Esophagus (tissue), 2 donors: ENCODE measurements around the gene NFKB1. TPM values are rescaled to one million over a fixed set of nuclear protein-coding genes. Genes with fewer than 3 reads are reported as not detected.

Experiments used
- H3K27ac ChIP-seq, 2 donors: one replicate each; pipeline ENCODE4 v1.5.1; 2013; ENCODE audit warnings: low read depth in 2 of 2, mild to moderate bottlenecking in 2 of 2, inconsistent platforms in 1 of 2, low read length in 1 of 2, moderate library complexity in 1 of 2
- H3K27me3 ChIP-seq, 2 donors: one replicate each; pipeline ENCODE4 v1.6.1; 2013; ENCODE audit warnings: low read length in 2 of 2, control low read depth in 1 of 2, mild to moderate bottlenecking in 1 of 2; ENCODE audit not compliant: insufficient read depth in 2 of 2, control insufficient read depth in 1 of 2
- H3K36me3 ChIP-seq, 2 donors: one replicate each; pipeline ENCODE4 v1.6.1; 2013; ENCODE audit warnings: low read length in 1 of 2; ENCODE audit not compliant: control insufficient read depth in 2 of 2, insufficient read depth in 2 of 2
- H3K4me1 ChIP-seq, 2 donors: one replicate each; pipeline ENCODE4 v1.6.1; 2013; ENCODE audit warnings: low read length in 1 of 2; ENCODE audit not compliant: control insufficient read depth in 2 of 2, insufficient read depth in 2 of 2
- H3K4me3 ChIP-seq, 2 donors: one replicate each; pipeline ENCODE4 v1.5.1; 2013; ENCODE audit warnings: low read length in 2 of 2, mild to moderate bottlenecking in 2 of 2, low read depth in 1 of 2, moderate library complexity in 1 of 2
- H3K9me3 ChIP-seq, 2 donors: one replicate each; pipeline ENCODE4 v1.6.1; 2013; ENCODE audit warnings: mild to moderate bottlenecking in 2 of 2, low read depth in 1 of 2, low read length in 1 of 2, moderate library complexity in 1 of 2; ENCODE audit not compliant: control insufficient read depth in 2 of 2, insufficient read depth in 1 of 2
- WGBS, 2 donors: extraction: QIAGEN DNeasy Blood & Tissue Kit; methylation state at CpG; one replicate each; pipeline ENCODE4 v1.1.7; 2013; 5-methylcytosine and 5-hydroxymethylcytosine counted together
- polyA plus RNA-seq, 2 donors: library from polyadenylated mRNA; stranded (reverse); fragments of 200-250 nt; gene quantifications; one replicate each; pipeline ENCODE4 v1.2.3, GENCODE V29; 2013
- donor health status: healthy with polysubstance abuse.
- donor health status: Bipolar disorder and iron deficiency.

The NFKB1 gene
- polyA plus RNA-seq, 2 donors = 6.9 to 16.5 TPM

DNA sequence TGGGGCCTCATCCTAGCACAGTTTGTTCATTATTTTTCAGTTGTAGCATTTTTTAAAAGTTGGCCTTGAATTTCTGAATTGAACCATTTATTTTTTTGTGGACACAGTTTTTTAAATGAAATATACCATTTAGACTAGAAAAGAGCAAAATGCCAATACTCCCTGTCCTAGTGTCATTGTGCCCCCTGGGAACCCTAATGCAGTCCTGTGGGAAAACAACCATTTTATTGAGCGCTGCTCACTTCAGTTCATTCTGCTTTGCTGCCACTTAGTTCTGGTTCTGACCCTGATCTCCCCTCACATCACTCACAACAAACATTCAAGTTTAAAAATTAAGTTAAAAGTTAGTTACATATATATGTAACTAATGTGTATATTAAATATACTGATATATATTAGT is 5.4 kb downstream of the NFKB1 start:
- WGBS, 2 donors = 85 to 97% methylated on average over 1 of the region's 1 CpG
- no peaks in the 10 kb centered on the region for H3K27me3 ChIP-seq
- H3K36me3 ChIP-seq = no peaks in the 10 kb centered on the region
- H3K9me3 ChIP-seq = no peaks in the 10 kb centered on the region
- H3K4me1 ChIP-seq = no peaks in the 10 kb centered on the region
- no peak overlapping the region for H3K27ac ChIP-seq
- H3K4me3 ChIP-seq = no peak overlapping the region

- no peaks in the 10 kb centered on the region for H3K27me3 ChIP-seq
- H3K27ac ChIP-seq = no peak overlapping the region
- no peaks in the 10 kb centered on the region for H3K36me3 ChIP-seq
- no peaks in the 10 kb centered on the region for H3K9me3 ChIP-seq
- 83 to 87% methylated on average over 5 of the region's 5 CpGs for WGBS, 2 donors
- no peak overlapping the region for H3K4me3 ChIP-seq
- no peaks in the 10 kb centered on the region for H3K4me1 ChIP-seq
Observed at GRCh38 chr4:102511830-102512605, 10.9 kb downstream of the NFKB1 start.

GRCh38 chr4:102514298-102514964 is 13.3 kb downstream of the NFKB1 start:
- 81 to 82% methylated on average over 6 of the region's 6 CpGs for WGBS, 2 donors
- H3K27me3 ChIP-seq = no peaks in the 10 kb centered on the region
- H3K27ac ChIP-seq = no peak overlapping the region
- no peak overlapping the region for H3K4me3 ChIP-seq
- no peaks in the 10 kb centered on the region for H3K36me3 ChIP-seq
- no peaks in the 10 kb centered on the region for H3K9me3 ChIP-seq
- H3K4me1 ChIP-seq = peaks cover 0 to 3% of the 10 kb centered on the region in 2 donors

GRCh38 chr4:102517753-102518152 is 16.6 kb downstream of the NFKB1 start:
- Histone ChIP-seq H3K9me3 (no peaks in the 10 kb centered on the region), H3K4me3 (no peak overlapping the region), H3K27ac (no peak overlapping the region), H3K27me3 (no peaks in the 10 kb centered on the region), H3K36me3 (no peaks in the 10 kb centered on the region), H3K4me1 (peaks cover 0 to 3% of the 10 kb centered on the region in 2 donors)

DNA sequence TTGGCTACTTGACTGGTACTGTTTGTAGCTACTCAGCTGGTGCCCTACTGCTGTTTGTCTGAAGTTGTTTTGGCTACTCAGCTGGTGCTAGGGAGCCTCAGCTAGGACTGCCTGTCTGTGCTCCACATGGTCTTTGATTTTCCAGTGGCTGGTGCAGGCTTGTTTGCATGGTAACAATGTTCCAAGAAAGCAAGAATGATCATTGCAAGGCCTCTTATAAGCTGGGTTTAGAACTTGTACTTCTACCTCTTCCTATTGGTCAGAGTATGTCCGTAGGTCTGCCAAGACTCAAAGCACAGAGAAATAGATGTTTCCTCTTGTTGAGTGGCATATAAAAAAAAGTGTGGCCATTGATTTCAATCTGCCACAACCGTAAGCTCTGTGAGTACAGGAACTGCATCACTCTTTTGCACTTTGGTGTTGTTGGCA is 17.6 kb downstream of the NFKB1 start:
- H3K27me3 ChIP-seq = no peaks in the 10 kb centered on the region
- no peak overlapping the region for H3K27ac ChIP-seq
- 70 to 72% methylated on average over 2 of the region's 2 CpGs for whole genome bisulfite sequencing, 2 donors
- H3K4me1 ChIP-seq = peaks cover 0 to 5% of the 10 kb centered on the region in 2 donors
- H3K9me3 ChIP-seq = no peaks in the 10 kb centered on the region
- no peak overlapping the region for H3K4me3 ChIP-seq
- no peaks in the 10 kb centered on the region for H3K36me3 ChIP-seq

DNA sequence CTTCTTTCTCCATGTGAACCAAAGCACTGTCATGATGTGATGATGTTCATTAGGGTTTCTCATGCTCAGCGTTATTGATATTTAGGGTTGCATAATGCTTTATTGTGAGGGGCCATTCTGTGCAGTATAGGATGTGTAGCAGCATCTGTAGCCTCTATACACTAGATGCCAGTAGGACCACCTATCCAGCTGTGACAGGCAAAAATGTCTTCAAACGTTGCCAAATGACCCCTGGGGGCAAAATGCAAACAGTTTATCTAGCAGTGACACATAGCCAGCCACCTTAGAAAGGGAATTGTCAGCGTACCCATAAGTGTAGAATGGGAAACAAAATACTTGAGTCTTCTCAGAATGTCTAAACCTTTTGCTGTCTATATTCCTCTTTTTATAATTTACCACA is 18.8 kb downstream of the NFKB1 start:
- 74 to 78% methylated on average over 3 of the region's 3 CpGs for WGBS, 2 donors
- H3K27me3 ChIP-seq = no peaks in the 10 kb centered on the region
- no peak overlapping the region for H3K4me3 ChIP-seq
- no peaks in the 10 kb centered on the region for H3K9me3 ChIP-seq
- H3K36me3 ChIP-seq = no peaks in the 10 kb centered on the region
- H3K4me1 ChIP-seq = peaks cover 0 to 5% of the 10 kb centered on the region in 2 donors
- no peak overlapping the region for H3K27ac ChIP-seq

DNA sequence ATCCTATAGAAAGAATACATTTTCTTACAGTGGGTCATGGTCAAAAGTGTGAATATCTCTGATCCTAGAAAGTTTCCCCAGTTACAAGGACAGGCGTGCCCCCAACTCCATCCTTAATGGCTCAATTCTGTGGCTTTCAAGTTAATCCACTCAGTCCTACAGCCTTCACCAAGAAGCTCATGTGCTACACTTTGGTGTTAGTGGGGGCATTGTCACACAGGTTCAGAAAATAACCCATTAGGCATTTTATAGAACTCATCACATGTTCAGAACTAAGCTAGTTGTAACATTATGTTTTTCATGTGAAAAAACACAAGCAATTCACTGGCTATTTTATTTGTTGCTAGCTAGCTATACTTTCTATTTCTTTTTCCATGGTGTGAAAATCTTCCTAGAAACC is 20.4 kb downstream of the NFKB1 start:
- H3K4me1 ChIP-seq = peaks cover 0 to 5% of the 10 kb centered on the region in 2 donors
- H3K27ac ChIP-seq = no peak overlapping the region
- H3K9me3 ChIP-seq = no peaks in the 10 kb centered on the region
- peaks cover 0 to 2% of the 10 kb centered on the region in 2 donors for H3K36me3 ChIP-seq
- 97 to 98% methylated on average over 1 of the region's 1 CpG for WGBS, 2 donors
- H3K4me3 ChIP-seq = no peak overlapping the region
- H3K27me3 ChIP-seq = no peaks in the 10 kb centered on the region

- Histone ChIP-seq H3K27ac (no peak overlapping the region), H3K4me3 (no peak overlapping the region), H3K27me3 (no peaks in the 10 kb centered on the region), H3K9me3 (no peaks in the 10 kb centered on the region), H3K4me1 (peaks cover 0 to 5% of the 10 kb centered on the region in 2 donors), H3K36me3 (peaks cover 0 to 2% of the 10 kb centered on the region in 2 donors)
- 35 to 40% methylated on average over 3 of the region's 3 CpGs for WGBS, 2 donors
Observed at GRCh38 chr4:102522031-102522440, 20.9 kb downstream of the NFKB1 start.

- Histone ChIP-seq H3K27me3 (no peaks in the 10 kb centered on the region), H3K36me3 (peaks cover 0 to 2% of the 10 kb centered on the region in 2 donors), H3K27ac (no peak overlapping the region), H3K9me3 (no peaks in the 10 kb centered on the region), H3K4me1 (peaks cover 0 to 2% of the 10 kb centered on the region in 2 donors), H3K4me3 (no peak overlapping the region)
- WGBS, 2 donors = 98% methylated on average over 7 of the region's 7 CpGs
Observed at GRCh38 chr4:102524691-102525090, 23.5 kb downstream of the NFKB1 start.
